IMR-90 (cell line): ENCODE measurements around the gene GYS1. TPM values are rescaled to one million over a fixed set of nuclear protein-coding genes. Genes with fewer than 3 reads are reported as not detected.

Experiments
- ATAC-seq: fragments of 200-7000 bp; cut with Tn5 transposase; 2 replicates; pipeline ENCODE4 v1.9.1; 2020; ENCODE audit warnings: low read depth, mild to moderate bottlenecking, moderate library complexity
- BruUV-seq: library from RNA; stranded (reverse); fragments of 400-500 nt; replicated peaks from 2 replicates; lab custom pipeline; 2021; lab: Mats Ljungman, UMichigan
- CTCF ChIA-PET: fragments of 300-600 bp; formaldehyde crosslinking; extraction: SDS; loops from one replicate; lab custom pipeline; 2021; ENCODE audit warnings: antibody characterized with exemption; lab: Yijun Ruan, JAX
- POLR2A ChIA-PET: fragments of 300-600 bp; sonication (Branson Sonifier 250); formaldehyde crosslinking; loops from one replicate; lab custom pipeline; 2022; ENCODE audit warnings: antibody characterized with exemption; ENCODE audit not compliant: unreplicated experiment; lab: Charles Lee
- DNase-seq: peaks from one replicate; pipeline ENCODE4 v3.0.0; 2013
- H2AFZ ChIP-seq: replicated peaks from 2 replicates; pipeline ENCODE3; 2013; ENCODE audit warnings: low read length, mild to moderate bottlenecking; ENCODE audit not compliant: poor library complexity
- H2AK5ac ChIP-seq: 2 replicates; pipeline ENCODE4 v1.6.1; 2013; ENCODE audit warnings: low read depth, low read length, inconsistent platforms
- H2AK9ac ChIP-seq: replicated peaks from 2 replicates; pipeline ENCODE3; 2013; ENCODE audit warnings: mild to moderate bottlenecking, low read depth, low read length, moderate library complexity; ENCODE audit not compliant: poor library complexity
- H2BK120ac ChIP-seq: 2 replicates; pipeline ENCODE4 v1.6.1; 2013; ENCODE audit warnings: low read depth, low read length, inconsistent platforms
- H2BK15ac ChIP-seq: 3 replicates; pipeline ENCODE4 v1.6.1; 2013; ENCODE audit warnings: low read depth, low read length, inconsistent platforms
- H2BK20ac ChIP-seq: 2 replicates; pipeline ENCODE4 v1.6.1; 2013; ENCODE audit warnings: low read depth, mild to moderate bottlenecking, inconsistent platforms, low read length, moderate library complexity
- H2BK5ac ChIP-seq: 2 replicates; pipeline ENCODE4 v1.6.1; 2013; ENCODE audit warnings: mild to moderate bottlenecking, low read depth, low read length, inconsistent platforms; ENCODE audit not compliant: poor library complexity, severe bottlenecking
- H3K14ac ChIP-seq: replicated peaks from 2 replicates; pipeline ENCODE4 v1.6.1; 2013; ENCODE audit warnings: low read depth, low read length, inconsistent platforms
- H3K18ac ChIP-seq: 2 replicates; pipeline ENCODE4 v1.6.1; 2013; ENCODE audit warnings: low read depth, low read length, control low read depth
- H3K23ac ChIP-seq: 2 replicates; pipeline ENCODE4 v1.6.1; 2013; ENCODE audit warnings: low read depth, low read length, inconsistent platforms
- H3K27ac ChIP-seq: 2 replicates; pipeline ENCODE4 v1.5.1; 2013; ENCODE audit warnings: mild to moderate bottlenecking, control low read depth, low read length; ENCODE audit not compliant: insufficient read depth
- H3K27me3 ChIP-seq: 2 replicates; pipeline ENCODE4 v1.6.1; 2013; ENCODE audit warnings: low read length; ENCODE audit not compliant: control insufficient read depth, insufficient read depth
- H3K36me3 ChIP-seq: 2 replicates; pipeline ENCODE4 v1.6.1; 2013; ENCODE audit warnings: low read length, mixed read lengths; ENCODE audit not compliant: control insufficient read depth, insufficient read depth
- H3K4ac ChIP-seq: 2 replicates; pipeline ENCODE4 v1.6.1; 2013; ENCODE audit warnings: low read depth, low read length, inconsistent platforms
- H3K4me1 ChIP-seq: 2 replicates; pipeline ENCODE4 v1.6.1; 2013; ENCODE audit warnings: low read length, mixed read lengths; ENCODE audit not compliant: control insufficient read depth, insufficient read depth
- H3K4me2 ChIP-seq: 2 replicates; pipeline ENCODE4 v1.6.1; 2013; ENCODE audit warnings: low read depth, mild to moderate bottlenecking, control low read depth, low read length, moderate library complexity
- H3K4me3 ChIP-seq: 2 replicates; pipeline ENCODE4 v1.5.1; 2013; ENCODE audit warnings: low read depth, mild to moderate bottlenecking, control low read depth, low read length, moderate library complexity; ENCODE audit not compliant: insufficient read depth
- H3K56ac ChIP-seq: 2 replicates; pipeline ENCODE4 v1.6.1; 2013; ENCODE audit warnings: low read length, inconsistent platforms; ENCODE audit not compliant: insufficient read depth; ENCODE audit errors: extremely low read depth
- H3K79me1 ChIP-seq, 2 experiments: 2 replicates each; pipeline ENCODE4 v1.6.1; 2013; ENCODE audit warnings: low read length in 2 of 2, inconsistent platforms in 1 of 2, low read depth in 1 of 2
- H3K9ac ChIP-seq: 2 replicates; pipeline ENCODE4 v1.6.1; 2013; ENCODE audit warnings: low read depth, low read length, control low read depth
- H3K9me1 ChIP-seq: 2 replicates; pipeline ENCODE4 v1.6.1; 2013; ENCODE audit warnings: low read length, inconsistent platforms; ENCODE audit not compliant: insufficient read depth
- H3K9me3 ChIP-seq: 2 replicates; pipeline ENCODE4 v1.6.1; 2013; ENCODE audit warnings: low read length; ENCODE audit not compliant: control insufficient read depth, insufficient read depth
- H4K20me1 ChIP-seq: 2 replicates; pipeline ENCODE4 v1.6.1; 2013; ENCODE audit warnings: low read length, inconsistent platforms; ENCODE audit not compliant: insufficient read depth
- H4K5ac ChIP-seq: 2 replicates; pipeline ENCODE4 v1.6.1; 2013; ENCODE audit warnings: mild to moderate bottlenecking, low read depth, low read length, control low read depth
- H4K8ac ChIP-seq, 2 experiments: 2 replicates each; pipeline ENCODE4 v1.6.1; 2013; ENCODE audit warnings: low read depth in 2 of 2, low read length in 2 of 2, control low read depth in 1 of 2, inconsistent platforms in 1 of 2
- H4K91ac ChIP-seq: 2 replicates; pipeline ENCODE4 v1.6.1; 2013; ENCODE audit warnings: low read depth, low read length, inconsistent platforms; ENCODE audit not compliant: insufficient read depth
- BHLHE40 ChIP-seq: fragments of 150-350 bp; IDR thresholded peaks from 2 replicates; pipeline ENCODE4 v1.6.1; 2016; ENCODE audit warnings: mild to moderate bottlenecking, low read depth, low read length
- CHD1 ChIP-seq: IDR thresholded peaks from 2 replicates; pipeline ENCODE4 v1.6.1; 2012; ENCODE audit warnings: low read depth, low read length, improper control_type of control experiment
- CTCF ChIP-seq: conservative IDR thresholded peaks from 2 replicates; pipeline ENCODE4 v1.5.1; 2012; ENCODE audit warnings: mild to moderate bottlenecking, low read depth, low read length, improper control_type of control experiment
- MAZ ChIP-seq: IDR thresholded peaks from 2 replicates; pipeline ENCODE4 v1.6.1; 2012; ENCODE audit warnings: low read depth, mild to moderate bottlenecking, low read length, improper control_type of control experiment, moderate library complexity, borderline replicate concordance
- RAD21 ChIP-seq: IDR thresholded peaks from 2 replicates; pipeline ENCODE4 v1.6.1; 2012; ENCODE audit warnings: low read length, improper control_type of control experiment
- SMC3 ChIP-seq: fragments of 150-350 bp; IDR thresholded peaks from 2 replicates; pipeline ENCODE4 v1.6.1; 2016; ENCODE audit warnings: low read depth, mild to moderate bottlenecking, antibody characterized with exemption, low read length, moderate library complexity
- WGBS, 2 experiments: methylation state at CpG; one replicate each; pipeline versions ENCODE4 v1.1.5 to v1.1.7; 2013; ENCODE audit warnings: missing lambda C conversion rate in 2 of 2; ENCODE audit not compliant: insufficient read length in 1 of 2; ENCODE audit errors: extremely low coverage in 2 of 2; 5-methylcytosine and 5-hydroxymethylcytosine counted together
- dilution Hi-C: fragments of 300-500 bp; cut with HindIII; formaldehyde crosslinking; loops from one replicate; pipeline ENCODE4 v1.14.3; 2018; ENCODE audit warnings: low sequenced_read_pairs; ENCODE audit not compliant: unreplicated experiment
- in situ Hi-C: fragments of 300-500 bp; cut with MboI; formaldehyde crosslinking; loops from 3 replicates; pipeline ENCODE4 v1.14.3; 2019; ENCODE audit warnings: low sequenced_read_pairs, inconsistent platforms, mixed read lengths
- intact Hi-C: fragments of 100-400 bp; cut with micrococcal nuclease; formaldehyde crosslinking; loops from 2 replicates; pipeline ENCODE4 v1.10.0; 2022
- polyA plus RNA-seq, 3 experiments: library from polyadenylated mRNA; depleted of rRNA; stranded (reverse); fragments of >200 nt; gene quantifications; 2 replicates each; pipeline ENCODE4 v1.2.3, GENCODE V29; 2012; ENCODE audit warnings: low replicate concordance in 1 of 3
- total RNA-seq: library from RNA; depleted of rRNA; stranded (reverse); fragments of >200 nt; gene quantifications from 2 replicates; pipeline ENCODE4 v1.2.3, GENCODE V29; 2012

GYS1 gene
- total and polyA plus RNA-seq, 2 of the 4 experiments (the other 2 are of a cell fraction) = 38.7 to 72.2 TPM

- BruUV-seq = no TSS peak
- no peak for DNase-seq
Observed at GRCh38 chr19:49020342-49020741, 27.2 kb upstream of the GYS1 start.

More at GRCh38 chr19:49020342-49020741, 27.2 kb upstream of the GYS1 start:
- dilution Hi-C loops = no loop called here
- ATAC-seq = no peak
- Histone ChIP-seq H3K9me3 (no peaks in the 10 kb centered on the region), H3K23ac (no peak overlapping the region), H3K18ac (no peak overlapping the region), H3K4me3 (no peak overlapping the region), H2BK20ac (no peak overlapping the region), H2AFZ (no peak overlapping the region), H3K9me1 (0 out of 2 replicates have a peak, but pooled peaks cover 3% of the 10 kb centered on the region), H3K4ac (no peak overlapping the region), H3K36me3 (peaks cover 8% of the 10 kb centered on the region), H3K9ac (no peak overlapping the region), H4K20me1 (no peaks in the 10 kb centered on the region), H3K4me2 (no peak overlapping the region), H2AK9ac (no peak overlapping the region), H2BK120ac (no peak overlapping the region), H2BK15ac (no peak overlapping the region), H2AK5ac (no peak overlapping the region), H3K79me1 (no peaks in the 10 kb centered on the region; a peak in 1 of 4 replicates), H3K14ac (no peak overlapping the region), H3K4me1 (peaks cover 5% of the 10 kb centered on the region; the same call in 1 of the 2 replicates), H2BK5ac (no peak overlapping the region), H4K8ac (no peak overlapping the region), H3K27me3 (peaks cover 2% of the 10 kb centered on the region; the same call in 1 of the 2 replicates), H3K56ac (no peak overlapping the region), H3K27ac (no peak overlapping the region), H4K5ac (no peak overlapping the region), H4K91ac (no peak overlapping the region)
- intact Hi-C loops = no loop called here
- in situ Hi-C loops = no loop called here
- POLR2A ChIA-PET = no interaction called here
- WGBS, 2 experiments = no CpG with 5 or more reads among the region's 11 CpGs
- CTCF ChIA-PET = no interaction called here
- TF ChIP-seq BHLHE40 (no peak), MAZ (no peak), CTCF (no peak), RAD21 (no peak), SMC3 (no peak), CHD1 (no peak)
